Activated T-cell treated with anti-CD3 and anti-CD28 coated beads, Interleukin-2, amount 50 U/mL, for 4 hours (primary cell): ENCODE measurements around the gene TNP1. TPM values are rescaled to one million over a fixed set of nuclear protein-coding genes. Genes with fewer than 3 reads are reported as not detected.

Experiments
- ATAC-seq, 2 donors: fragments of 200-7000 bp; cut with Tn5 transposase; one replicate each; pipeline ENCODE4 v1.10.0; 2021
- DNase-seq: peaks from one replicate; pipeline ENCODE4 v3.0.0-alpha.2; 2020
- H3K27me3 Mint-ChIP-seq: one replicate; pipeline ENCODE4 v1.8.0; 2021; ENCODE audit warnings: low read depth, mixed read lengths
- H3K36me3 Mint-ChIP-seq: one replicate; pipeline ENCODE4 v1.8.0; 2022; ENCODE audit warnings: mixed read lengths; ENCODE audit not compliant: insufficient read depth
- H3K4me1 Mint-ChIP-seq: one replicate; pipeline ENCODE4 v1.8.0; 2021; ENCODE audit warnings: low read depth, mixed read lengths
- H3K4me3 Mint-ChIP-seq: one replicate; pipeline ENCODE4 v1.8.0; 2021; ENCODE audit warnings: mild to moderate bottlenecking, moderate library complexity, mixed read lengths
- H3K9me3 Mint-ChIP-seq: one replicate; pipeline ENCODE4 v1.8.0; 2021; ENCODE audit warnings: mixed read lengths
- total RNA-seq, 3 donors: library from RNA; stranded (reverse); gene quantifications; one replicate each; pipeline ENCODE4 v1.2.1, GENCODE V29; 2021

Gene TNP1
- total RNA-seq, 3 donors from 2014 or later, result not detected

DNA sequence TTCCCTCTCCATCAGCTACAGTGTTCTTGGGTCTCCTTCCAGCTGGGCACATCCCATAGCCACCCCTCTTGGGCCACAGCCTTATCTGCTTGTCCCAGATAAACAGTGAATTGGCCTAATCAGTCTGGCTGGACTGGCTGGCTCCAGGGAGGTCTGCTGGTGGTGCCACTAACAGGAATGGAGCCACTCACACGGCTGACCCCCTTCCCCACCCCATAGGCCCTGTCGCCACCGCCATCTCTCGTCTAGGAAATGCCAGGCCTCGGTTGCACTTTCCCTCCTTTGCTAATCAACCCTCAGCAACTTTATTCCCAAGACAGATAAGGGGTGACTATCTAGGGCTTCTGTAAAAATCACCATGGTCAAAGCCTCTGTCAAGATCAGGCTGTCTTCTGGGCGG is 23.0 kb upstream of the TNP1 start:
- H3K4me1 Mint-ChIP-seq, result peaks cover 2% of the 10 kb centered on the region
- no peaks in the 10 kb centered on the region for H3K36me3 Mint-ChIP-seq
- H3K27me3 Mint-ChIP-seq, result peaks cover 2% of the 10 kb centered on the region
- ATAC-seq (no peak), DNase-seq (no peak)
- no peak overlapping the region for H3K4me3 Mint-ChIP-seq
- H3K9me3 Mint-ChIP-seq, result no peaks in the 10 kb centered on the region

DNA sequence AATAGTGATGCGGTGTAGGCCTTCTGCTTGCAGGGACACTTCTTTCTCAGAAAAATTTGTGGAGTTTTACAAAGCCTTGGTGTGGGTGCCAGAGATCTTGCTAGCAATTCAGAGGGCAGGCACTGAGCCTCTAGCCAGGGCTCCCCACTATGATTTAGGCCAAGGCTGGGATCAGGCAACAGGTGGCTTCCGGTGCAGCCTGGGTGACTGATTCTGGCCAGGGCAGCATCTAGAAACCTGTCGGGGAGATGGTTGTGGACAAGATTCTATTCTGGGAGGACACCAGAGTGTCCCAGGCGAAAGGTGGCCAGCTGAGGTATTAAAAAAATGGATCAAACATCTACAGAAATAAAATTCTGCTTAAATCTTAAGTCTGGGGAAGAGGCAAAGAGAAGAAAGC is 21.5 kb upstream of the TNP1 start:
- Mint-ChIP-seq H3K9me3 (no peaks in the 10 kb centered on the region), H3K27me3 (peaks cover 2% of the 10 kb centered on the region), H3K36me3 (no peaks in the 10 kb centered on the region), H3K4me3 (no peak overlapping the region), H3K4me1 (peaks cover 2% of the 10 kb centered on the region)
- no peak for DNase-seq
- ATAC-seq, result no peak

DNA sequence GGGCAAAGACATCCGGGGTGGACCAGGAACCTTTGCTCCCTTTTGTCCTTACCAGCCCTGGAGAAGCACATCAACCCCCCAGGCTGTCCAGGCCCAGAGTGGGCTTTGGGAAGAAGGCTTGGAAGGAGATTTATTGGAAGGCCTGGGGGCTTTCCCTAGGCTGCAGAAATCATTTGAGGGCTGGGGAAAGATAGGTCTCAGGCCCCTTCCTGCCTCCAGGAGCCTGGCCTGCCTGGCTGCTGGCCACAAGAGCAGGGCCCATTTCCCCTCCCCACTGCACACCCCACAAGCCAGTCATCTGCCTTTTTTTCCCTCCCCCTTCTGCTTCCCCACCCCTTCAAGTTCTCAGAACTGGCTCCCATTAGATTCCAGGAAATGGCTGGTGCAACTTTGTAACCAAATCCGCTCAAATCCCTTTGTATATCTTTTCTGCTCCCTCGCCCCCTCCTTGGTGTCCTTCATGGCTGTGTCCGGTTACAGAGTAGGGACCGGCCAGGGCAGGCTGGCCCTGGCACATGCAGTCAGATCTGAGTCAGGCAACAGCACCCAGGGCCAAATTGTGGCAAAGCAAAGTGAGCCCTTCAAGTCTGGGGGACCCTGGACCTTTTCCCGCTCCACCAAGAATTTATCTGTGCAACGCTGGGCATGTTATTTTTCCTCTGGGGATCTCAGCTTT is 20.8 kb upstream of the TNP1 start:
- no peak for ATAC-seq
- Mint-ChIP-seq H3K9me3 (no peaks in the 10 kb centered on the region), H3K27me3 (peaks cover 2% of the 10 kb centered on the region), H3K36me3 (no peaks in the 10 kb centered on the region), H3K4me3 (no peak overlapping the region), H3K4me1 (peaks cover 2% of the 10 kb centered on the region)
- no peak for DNase-seq

DNA sequence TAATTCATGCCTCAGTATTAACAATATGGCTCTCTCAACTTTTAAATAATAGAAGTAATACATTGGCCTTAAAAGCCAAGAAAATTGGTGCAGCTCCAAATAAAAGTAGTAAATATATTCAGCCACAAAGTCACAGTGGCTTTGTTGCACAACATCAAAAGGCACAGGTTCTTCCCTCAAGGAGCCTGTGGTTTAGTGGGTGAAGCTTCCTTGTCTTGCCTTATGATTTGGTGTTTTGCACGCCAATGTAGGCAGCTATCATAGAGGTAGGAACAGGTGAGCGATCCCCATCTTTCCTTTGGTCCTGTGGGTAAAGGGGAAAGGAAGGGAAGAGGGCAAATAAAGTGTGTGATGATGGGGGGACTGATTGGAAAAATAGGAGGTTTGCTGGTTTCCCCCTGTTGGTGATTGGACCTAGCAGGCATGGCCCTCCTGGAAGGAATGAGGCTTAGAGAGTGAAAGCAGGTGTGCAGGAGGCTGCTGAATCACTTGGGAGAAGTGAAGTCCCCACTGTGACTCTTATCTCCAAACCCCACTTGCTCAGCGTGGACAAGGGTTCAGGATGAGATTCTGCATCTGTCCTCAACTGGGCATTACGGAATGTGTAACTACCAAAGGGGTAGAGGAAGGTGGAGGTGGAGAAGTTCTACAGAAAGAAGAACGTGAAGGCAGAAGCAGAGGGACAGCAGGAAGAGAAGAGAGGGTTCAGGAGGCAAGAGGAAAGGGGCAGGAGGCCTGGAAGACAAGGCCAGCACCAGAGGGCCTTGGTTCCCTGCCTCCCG is 20.1 kb upstream of the TNP1 start:
- ATAC-seq (no peak), DNase-seq (no peak)
- peaks cover 2% of the 10 kb centered on the region for H3K27me3 Mint-ChIP-seq
- H3K4me3 Mint-ChIP-seq, result no peak overlapping the region
- H3K4me1 Mint-ChIP-seq, result peaks cover 2% of the 10 kb centered on the region
- no peaks in the 10 kb centered on the region for H3K9me3 Mint-ChIP-seq
- no peaks in the 10 kb centered on the region for H3K36me3 Mint-ChIP-seq

DNA sequence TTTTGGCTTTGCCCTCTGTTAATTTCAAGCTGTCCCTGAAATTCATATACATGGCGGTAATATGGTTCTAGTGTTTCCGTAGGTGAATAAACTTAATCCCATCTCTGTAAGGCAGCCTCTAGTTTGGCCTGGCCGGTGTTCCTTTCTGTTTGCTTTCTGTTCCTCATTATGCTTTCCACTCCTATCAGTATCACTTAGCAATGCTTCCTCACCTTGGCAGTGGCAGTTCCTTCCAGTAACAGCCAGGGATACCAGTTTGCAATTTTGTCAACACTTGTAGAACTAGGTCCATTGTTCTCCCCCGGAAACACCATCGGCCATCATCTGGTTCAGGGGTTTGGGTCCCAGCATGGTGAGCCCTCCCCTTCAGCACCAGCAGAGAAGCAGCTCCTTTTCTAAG is 18.2 kb upstream of the TNP1 start:
- Mint-ChIP-seq H3K4me3 (no peak overlapping the region), H3K36me3 (no peaks in the 10 kb centered on the region), H3K27me3 (peaks cover 2% of the 10 kb centered on the region), H3K4me1 (peaks cover 2% of the 10 kb centered on the region), H3K9me3 (no peaks in the 10 kb centered on the region)
- DNase-seq, result no peak
- no peak for ATAC-seq

DNA sequence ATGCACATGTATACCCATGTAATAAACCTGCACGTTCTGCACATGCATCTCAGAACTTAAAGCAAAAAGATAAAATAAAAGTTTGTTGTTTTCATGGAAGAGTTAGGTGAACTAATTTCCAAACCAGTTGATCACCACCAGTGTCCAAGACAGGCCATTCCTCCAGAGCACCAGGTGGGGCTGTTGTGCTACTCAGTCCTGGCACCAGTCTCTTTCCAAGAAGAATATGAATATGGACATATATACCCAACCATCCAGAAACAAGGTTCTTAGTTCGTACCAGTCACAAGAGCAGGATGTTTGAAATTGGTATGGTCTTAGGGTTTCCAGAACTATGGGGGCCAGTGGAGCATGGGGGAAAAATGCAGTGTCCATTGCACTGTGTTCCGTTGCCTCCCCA is 17.2 kb upstream of the TNP1 start:
- Mint-ChIP-seq H3K4me3 (no peak overlapping the region), H3K36me3 (no peaks in the 10 kb centered on the region), H3K27me3 (peaks cover 2% of the 10 kb centered on the region), H3K9me3 (no peaks in the 10 kb centered on the region), H3K4me1 (peaks cover 2% of the 10 kb centered on the region)
- no peak for DNase-seq
- ATAC-seq, result no peak

DNA sequence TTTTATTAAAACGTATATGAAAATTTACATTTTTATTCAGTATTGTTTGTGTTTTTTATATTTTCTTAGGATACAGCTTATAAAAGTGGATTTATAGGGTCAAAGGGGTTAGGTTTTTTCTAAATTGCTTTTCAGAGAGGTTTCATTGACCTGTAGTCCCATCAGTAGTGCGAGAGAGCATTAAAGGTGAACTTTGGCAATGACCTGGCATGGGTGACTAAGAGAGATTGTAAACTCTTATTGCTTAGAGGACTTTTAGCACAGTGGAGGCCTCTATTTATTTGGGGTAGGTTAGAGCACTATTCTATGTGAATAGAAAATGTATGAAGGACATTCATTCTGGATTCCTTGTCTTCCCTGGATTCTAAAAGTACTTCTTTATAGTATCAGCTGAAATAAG is 16.0 kb upstream of the TNP1 start:
- no peaks in the 10 kb centered on the region for H3K36me3 Mint-ChIP-seq
- DNase-seq, result no peak
- H3K4me1 Mint-ChIP-seq, result peaks cover 2% of the 10 kb centered on the region
- peaks cover 2% of the 10 kb centered on the region for H3K27me3 Mint-ChIP-seq
- no peaks in the 10 kb centered on the region for H3K9me3 Mint-ChIP-seq
- no peak for ATAC-seq
- no peak overlapping the region for H3K4me3 Mint-ChIP-seq

DNA sequence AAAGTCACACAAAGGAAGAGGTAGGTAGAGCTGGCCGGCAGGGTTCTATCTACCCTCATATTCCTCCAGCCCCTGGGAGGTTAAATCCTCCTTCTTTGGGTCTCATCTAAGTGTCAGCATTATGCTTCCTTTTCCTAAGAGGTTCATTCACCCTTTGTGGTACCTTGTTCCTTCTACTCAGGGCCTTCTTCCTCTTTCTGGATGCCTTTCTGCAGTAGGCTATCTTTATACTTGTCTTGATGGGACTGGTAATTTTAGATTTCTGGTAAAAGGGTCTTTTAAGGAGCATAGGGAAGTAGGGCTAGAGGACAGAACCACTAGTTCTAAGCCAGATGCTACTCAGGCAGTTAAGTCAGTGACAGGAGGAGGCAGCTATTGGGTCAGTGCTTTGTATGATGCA is 13.7 kb upstream of the TNP1 start:
- Mint-ChIP-seq H3K4me1 (no peaks in the 10 kb centered on the region), H3K4me3 (no peak overlapping the region), H3K27me3 (no peaks in the 10 kb centered on the region), H3K9me3 (no peaks in the 10 kb centered on the region), H3K36me3 (no peaks in the 10 kb centered on the region)
- ATAC-seq, result no peak
- DNase-seq, result no peak

DNA sequence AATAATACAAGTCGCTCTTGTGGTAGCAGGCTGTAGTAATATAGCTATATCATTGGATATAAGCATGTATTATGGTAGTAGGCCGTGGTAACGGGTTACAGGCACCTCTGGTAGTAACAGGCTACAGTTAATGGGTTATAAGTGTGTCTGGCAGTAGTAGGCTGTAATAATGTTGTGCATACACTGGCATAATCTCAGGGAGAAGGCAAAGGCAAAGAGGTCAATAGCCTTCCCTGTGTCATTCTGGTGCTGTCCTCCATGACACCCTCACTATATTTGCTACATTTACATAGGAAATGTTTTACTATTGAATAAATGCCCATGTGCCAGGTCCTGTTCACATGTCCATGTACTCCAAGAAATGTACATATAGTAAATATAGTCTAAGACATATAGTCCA is 12.8 kb upstream of the TNP1 start:
- Mint-ChIP-seq H3K4me1 (no peaks in the 10 kb centered on the region), H3K4me3 (no peak overlapping the region), H3K27me3 (no peaks in the 10 kb centered on the region), H3K36me3 (no peaks in the 10 kb centered on the region), H3K9me3 (no peaks in the 10 kb centered on the region)
- no peak for ATAC-seq
- DNase-seq, result no peak

DNA sequence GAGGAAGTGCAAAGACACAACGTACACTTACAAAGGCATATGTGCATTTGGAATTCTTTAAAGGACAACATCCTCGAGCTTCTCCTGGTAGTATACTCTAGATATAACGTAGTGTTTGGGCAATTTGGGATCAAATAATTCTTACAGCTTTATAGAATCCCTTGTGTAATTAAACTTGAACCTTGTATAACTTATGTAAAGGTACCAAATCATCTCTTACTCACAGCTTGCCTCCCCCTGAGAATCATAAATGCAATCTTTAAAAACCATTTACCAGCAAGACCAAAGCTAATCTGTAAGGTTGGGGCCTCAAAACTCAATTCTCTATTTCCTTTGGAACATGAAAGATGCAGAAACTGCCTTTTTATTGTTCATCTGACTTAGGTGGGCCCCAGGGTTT is 12.2 kb upstream of the TNP1 start:
- H3K27me3 Mint-ChIP-seq, result no peaks in the 10 kb centered on the region
- DNase-seq, result no peak
- ATAC-seq, result no peak
- H3K9me3 Mint-ChIP-seq, result no peaks in the 10 kb centered on the region
- H3K4me3 Mint-ChIP-seq, result no peak overlapping the region
- H3K36me3 Mint-ChIP-seq, result no peaks in the 10 kb centered on the region
- no peaks in the 10 kb centered on the region for H3K4me1 Mint-ChIP-seq

DNA sequence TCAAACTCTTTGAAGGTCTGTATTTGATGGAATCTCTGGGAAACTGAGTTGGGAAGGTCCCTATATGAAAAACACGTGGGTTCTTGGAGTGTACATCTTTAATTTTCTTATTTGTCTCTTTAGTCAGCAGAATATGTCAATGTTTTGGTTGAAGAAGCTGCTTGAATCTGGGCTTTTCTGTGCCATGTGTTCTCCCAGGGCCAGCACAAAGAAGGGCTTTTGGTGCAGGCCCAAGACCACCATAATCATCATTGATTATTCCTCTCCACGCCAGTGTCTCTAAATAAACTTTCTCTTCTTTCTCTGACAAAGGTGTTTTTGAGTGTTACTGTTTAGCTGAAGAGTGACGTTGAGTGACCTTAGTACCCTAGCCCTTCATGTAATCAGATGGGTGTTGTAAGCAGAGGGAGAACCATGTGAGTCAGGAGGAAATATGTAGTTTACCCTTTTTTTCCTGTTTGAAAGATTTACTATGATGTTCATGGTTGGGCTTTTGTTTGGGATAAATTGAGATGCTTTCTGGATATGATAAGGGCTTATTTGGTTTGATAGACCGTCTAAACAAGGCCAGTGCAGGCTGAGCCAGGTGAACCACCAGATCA is 11.6 kb upstream of the TNP1 start:
- ATAC-seq, result no peak
- H3K27me3 Mint-ChIP-seq, result no peaks in the 10 kb centered on the region
- peaks cover 3% of the 10 kb centered on the region for H3K4me1 Mint-ChIP-seq
- DNase-seq, result no peak
- H3K36me3 Mint-ChIP-seq, result no peaks in the 10 kb centered on the region
- no peaks in the 10 kb centered on the region for H3K9me3 Mint-ChIP-seq
- H3K4me3 Mint-ChIP-seq, result no peak overlapping the region

DNA sequence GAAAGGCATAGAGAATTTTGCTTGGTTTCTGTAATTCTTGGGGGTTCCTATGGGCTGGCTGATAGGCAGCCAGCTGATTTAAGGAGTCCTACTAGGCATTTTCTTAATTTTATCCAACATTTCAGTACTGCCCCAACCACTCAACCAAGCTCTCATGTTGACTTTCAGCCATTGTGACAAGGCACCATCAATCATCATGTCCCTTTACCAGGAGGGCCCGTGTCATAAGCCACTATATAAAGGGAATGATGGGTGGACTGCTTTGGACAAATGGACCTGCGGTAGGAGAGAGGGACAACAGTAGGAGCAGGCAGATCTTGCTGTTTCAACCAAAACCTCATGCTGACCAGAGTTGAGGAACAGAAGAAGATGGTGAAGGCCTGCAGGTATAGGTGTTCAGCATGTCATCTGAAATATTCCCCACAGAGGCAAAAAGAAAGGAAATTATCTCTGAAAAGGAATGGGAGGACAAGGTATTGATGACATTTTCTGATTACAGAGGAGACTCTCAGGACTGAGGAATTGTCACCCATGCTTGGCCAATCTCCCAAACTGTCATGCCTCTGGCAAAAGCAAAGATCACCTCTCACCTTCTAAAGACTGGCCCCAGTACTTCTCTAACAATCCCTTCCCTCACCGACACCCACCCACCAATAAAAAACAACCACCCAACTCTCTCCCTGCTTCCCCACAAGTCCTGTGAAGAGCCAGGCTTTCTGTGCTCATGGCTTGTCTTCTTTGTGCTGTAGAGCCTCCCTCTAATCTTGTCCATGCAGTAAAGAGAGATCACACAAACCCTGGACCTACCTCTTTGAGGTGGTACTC is 10.9 kb upstream of the TNP1 start:
- no peaks in the 10 kb centered on the region for H3K9me3 Mint-ChIP-seq
- peaks cover 3% of the 10 kb centered on the region for H3K4me1 Mint-ChIP-seq
- H3K4me3 Mint-ChIP-seq, result no peak overlapping the region
- DNase-seq (no peak), ATAC-seq (no peak)
- no peaks in the 10 kb centered on the region for H3K36me3 Mint-ChIP-seq
- no peaks in the 10 kb centered on the region for H3K27me3 Mint-ChIP-seq

DNA sequence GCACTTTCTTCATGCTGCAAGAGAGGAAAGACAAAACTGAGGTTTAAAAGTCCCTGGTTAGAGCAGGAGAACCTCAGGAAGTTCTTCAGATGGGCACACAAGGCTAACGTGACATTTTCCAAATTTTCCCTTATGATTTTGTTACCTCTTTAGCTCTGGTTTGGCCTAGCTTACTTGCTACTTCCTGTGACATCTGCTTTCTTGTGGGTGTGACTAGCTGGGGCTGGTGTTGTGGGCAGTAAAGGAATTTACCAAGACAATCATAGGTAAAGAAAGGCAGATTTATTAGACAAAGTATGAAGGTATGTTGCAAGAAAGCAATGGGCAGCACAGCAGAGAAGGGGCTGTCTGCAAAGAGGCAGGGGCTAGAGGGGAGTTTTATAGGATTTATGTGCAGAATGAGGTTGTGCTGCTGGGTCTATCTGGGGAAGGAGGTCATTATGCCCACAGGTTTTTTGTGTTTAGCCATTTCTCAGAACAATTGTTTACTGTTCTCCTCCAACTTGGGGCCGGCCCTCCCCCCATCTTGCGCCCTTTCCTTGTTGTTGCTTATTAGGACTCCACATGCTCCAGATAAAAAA is 6.7 kb upstream of the TNP1 start:
- no peaks in the 10 kb centered on the region for H3K9me3 Mint-ChIP-seq
- no peak for DNase-seq
- peaks cover 3% of the 10 kb centered on the region for H3K4me1 Mint-ChIP-seq
- H3K36me3 Mint-ChIP-seq, result no peaks in the 10 kb centered on the region
- H3K27me3 Mint-ChIP-seq, result no peaks in the 10 kb centered on the region
- H3K4me3 Mint-ChIP-seq, result no peak overlapping the region
- no peak for ATAC-seq

DNA sequence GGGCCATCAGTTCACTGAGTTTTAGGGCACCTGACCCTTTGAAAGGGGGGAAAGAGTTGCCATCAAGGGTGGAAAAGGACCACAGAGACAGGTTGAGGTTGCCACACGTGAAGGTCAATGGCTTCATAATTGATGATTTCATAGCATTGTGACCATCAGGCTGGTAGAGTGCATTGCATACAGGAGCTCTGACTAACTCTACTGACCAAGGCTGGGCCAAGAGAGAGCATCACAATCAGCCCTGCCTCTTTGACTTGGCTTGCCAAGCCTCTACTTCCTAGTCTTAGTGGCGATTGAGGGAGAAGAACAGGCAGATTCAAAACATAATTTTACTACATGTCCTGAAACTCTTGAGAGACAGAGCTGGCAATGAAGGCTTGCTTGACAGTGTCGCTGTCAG is 5.8 kb upstream of the TNP1 start:
- Mint-ChIP-seq H3K4me1 (peaks cover 3% of the 10 kb centered on the region), H3K36me3 (no peaks in the 10 kb centered on the region), H3K27me3 (peaks cover 2% of the 10 kb centered on the region), H3K9me3 (no peaks in the 10 kb centered on the region), H3K4me3 (no peak overlapping the region)
- ATAC-seq, result no peak
- DNase-seq, result no peak
